GM18520 (cell line): Measurements from ENCODE around the gene NDUFB1.

ENCODE experiments used
- ATAC-seq: cut with Tn5 transposase; IDR thresholded peaks from one replicate; pipeline ENCODE4 v1.9.1; 2021; ENCODE audit not compliant: unreplicated experiment

The NDUFB1 gene

DNA sequence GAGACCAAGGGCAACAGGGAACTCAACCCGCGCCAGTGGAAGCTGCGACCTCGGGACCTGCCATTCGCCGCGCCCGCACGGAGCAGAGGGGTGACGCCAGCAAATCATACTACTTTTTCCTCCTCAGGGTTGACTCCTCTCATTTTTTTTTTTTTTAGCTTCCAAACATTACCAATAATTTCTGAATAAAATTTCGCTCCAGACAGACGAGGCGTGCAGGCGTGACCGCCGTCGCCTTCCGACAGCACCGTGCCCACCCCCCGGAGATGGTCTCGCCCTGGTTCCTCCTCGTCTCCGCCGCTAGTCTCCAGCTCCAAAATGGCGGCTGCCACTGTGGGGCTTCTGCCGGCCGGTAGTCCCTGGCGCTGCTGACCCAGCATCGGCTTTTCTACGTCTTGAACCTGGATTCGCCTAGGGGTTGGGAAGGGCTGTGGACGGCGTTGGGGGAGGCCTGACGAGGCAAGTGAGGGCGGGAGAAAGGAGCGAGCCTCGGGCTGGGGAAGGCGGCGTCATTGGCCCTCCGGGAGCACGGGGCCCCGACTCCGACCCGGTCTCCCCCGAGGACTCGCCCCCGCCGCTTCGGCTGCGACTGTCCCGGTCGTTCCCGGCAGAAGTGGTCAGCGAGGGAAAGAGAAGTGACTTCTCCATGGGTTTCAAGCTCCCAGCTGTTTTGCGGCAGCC is at the start of gene NDUFB1, which contains the start of gene CPSF2:
NDUFB1 (minus strand) TSS at position 37 of the 681 bp plus-strand sequence. CDS start 4,069 bp downstream, outside the sequence.
CPSF2 (plus strand) TSS at position 300 of the 681 bp plus-strand sequence. CDS start 9,016 bp downstream, outside the sequence.
- ATAC-seq, result peak; percentile 66

DNA sequence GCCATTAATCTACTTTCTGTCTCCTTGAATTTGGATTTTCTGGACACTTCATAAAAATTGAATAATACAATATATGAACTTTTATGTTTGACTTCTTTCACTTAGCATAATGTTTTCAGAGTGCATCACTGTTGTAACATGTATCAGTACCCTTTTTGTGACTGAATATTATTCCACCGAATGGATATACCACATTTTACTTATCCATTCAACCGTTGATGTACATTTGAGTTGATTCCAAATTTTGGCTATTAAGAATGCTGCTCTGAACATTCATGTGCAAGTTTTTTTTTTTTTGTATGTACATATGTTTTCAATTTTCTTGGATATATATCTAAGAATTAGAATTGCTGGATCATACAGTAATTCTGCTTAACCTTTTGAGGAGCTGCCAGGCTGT is 43.5 kb upstream of the NDUFB1 start:
- no peak for ATAC-seq

DNA sequence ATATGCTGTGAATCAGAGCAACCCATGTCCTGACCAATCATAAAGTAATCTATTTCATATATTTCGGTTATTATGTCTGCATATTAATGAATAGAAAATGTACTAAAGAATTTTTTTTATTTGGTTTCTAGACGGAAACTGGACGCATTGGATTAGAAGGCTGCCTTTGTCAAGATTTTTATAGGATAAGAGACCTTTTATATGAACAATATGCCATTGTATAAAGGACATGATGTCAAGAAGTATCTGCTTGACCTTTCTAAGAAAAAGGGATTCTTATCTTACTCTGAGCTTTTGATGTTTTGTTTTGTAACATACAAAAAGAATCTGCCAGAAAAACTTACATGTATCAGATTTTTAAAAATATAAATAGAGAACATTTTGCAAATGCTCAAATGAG is 40.0 kb upstream of the NDUFB1 start:
- ATAC-seq, result no peak

DNA sequence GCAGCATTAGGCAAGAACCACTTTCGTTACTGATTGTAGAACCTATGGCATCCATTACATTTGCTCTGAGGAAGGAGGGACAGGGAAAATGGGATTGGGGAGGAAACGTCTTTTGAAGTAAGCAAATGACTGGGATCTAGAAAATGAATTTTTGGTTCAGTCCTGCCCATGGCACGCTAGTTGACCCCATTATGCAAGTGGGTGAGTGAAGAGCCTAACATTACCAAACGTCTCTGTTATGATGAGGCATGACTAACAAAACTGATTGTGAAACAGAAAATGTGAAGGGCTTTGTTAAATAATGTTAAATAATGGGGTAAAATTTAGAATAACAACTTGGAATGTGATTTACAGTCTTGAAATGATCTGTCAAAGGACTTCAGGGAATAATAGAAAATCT is 39.1 kb upstream of the NDUFB1 start:
- no peak for ATAC-seq

DNA sequence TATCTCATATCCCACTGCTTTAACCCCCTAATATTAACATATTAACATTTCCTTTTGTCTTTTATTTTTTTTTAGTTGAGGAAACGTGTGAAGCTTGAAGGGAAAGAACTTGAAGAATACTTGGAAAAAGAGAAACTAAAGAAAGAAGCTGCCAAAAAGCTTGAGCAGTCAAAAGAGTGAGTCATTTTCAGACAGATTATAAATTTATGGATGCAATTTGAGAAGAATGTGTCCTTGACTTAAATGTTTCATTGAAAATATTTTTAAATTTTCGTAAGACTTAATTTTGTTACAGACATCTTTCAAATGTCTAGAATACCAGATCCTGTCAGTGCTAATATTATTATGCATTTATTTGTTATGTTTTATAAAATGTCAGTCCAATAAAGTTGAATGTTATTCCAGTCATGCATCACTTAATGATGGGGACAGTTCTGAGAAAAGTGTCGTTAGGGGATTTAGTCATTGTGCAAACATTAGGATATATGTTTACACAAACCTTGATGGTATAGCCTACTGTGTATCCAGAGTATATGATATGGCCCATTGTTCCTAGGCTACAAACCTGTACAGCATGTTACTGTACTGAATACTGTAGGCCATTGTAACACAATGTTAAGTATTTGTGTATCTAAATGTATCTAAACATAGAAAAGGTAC is 32.9 kb upstream of the NDUFB1 start:
- no peak for ATAC-seq

DNA sequence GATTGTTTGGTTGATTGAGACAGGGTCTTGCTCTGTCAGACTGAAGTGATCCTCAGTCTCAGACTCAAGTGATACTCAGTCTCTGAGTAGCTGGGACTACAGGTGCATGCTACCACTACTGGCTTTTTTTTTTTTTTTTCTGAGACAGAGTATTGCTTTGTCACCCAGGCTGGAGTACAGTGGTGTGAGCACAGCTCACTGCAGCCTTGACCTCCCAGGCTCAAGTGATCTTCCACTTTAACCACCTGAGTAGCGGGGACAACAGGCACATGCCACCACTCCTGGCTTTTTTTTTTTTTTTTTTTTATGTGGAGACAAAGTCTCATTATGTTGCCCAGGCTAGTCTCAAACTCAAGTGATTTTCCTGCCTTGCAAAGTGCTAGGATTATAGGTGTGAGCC is 32.1 kb upstream of the NDUFB1 start:
- ATAC-seq, result no peak

DNA sequence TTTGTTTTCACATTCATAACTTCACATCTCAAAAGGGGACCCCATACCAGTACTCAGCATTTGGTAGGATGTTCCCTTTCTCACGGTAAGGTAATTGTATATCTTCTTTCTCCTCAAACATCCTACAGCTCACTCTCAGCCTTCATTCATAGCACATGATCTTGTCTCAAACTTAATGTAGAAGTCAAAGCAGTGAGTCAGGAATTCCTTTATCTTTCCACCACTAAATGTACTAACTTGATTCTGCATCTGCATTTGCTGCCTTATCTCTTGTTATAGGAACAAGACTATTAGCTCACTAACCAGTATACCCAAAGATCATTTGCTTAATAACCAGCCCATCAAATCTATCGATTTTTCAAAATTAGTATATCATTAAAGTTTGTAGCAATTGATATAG is 23.2 kb upstream of the NDUFB1 start:
- ATAC-seq, result no peak

DNA sequence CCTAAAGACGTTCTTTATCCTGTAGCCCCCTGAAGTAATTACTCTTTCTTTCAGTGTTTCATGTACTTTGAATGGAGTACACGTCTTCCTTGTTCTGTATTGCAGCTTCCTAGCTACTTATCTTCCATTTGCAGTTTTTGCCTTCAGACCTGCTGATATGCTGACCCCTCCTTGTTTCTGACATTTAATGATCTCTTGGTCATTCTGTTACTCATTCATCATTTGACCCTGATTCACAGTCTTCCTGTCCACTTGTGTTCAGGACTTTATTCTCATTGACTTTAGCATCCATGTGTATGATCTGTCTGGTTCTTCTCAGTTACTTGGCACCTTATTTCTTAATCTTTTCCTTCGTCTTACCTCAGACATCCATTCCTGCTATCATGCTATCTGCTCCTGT is 22.5 kb upstream of the NDUFB1 start:
- no peak for ATAC-seq

DNA sequence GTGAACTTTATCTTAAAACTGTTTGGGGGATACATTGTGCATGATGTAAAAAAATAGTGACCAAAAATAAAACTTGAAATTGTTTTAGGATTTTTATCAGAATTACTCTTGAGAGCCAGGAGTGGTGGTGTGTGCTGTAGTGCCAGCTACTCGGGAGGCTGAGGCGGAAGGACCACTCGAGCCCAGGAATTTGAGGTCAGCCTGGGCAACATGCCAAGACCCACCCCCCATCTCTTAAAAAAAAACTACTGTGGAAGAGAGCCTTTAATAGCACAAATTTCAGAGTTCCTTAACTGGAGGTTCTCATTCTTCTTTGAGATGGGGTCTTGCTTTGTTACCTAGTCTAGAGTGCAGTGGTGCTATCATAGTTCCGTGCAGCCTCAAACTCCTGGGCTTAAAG is 21.8 kb upstream of the NDUFB1 start:
- ATAC-seq, result no peak

DNA sequence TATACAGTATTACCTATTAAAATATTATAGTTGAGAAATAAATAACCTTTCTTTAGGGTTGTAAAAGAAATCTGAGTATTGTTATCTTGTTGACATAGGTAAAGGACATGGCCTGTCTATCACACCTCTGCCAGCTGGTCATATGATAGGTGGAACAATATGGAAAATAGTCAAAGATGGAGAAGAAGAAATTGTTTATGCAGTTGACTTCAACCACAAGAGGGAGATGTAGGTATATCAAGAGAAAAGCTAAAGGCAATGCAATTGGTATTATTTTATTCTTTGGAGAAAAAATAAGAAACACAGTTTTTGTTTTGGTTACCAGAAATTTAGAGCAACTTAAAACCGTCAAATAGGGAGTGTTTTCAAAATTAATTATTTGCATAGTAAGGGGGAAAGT is 13.8 kb upstream of the NDUFB1 start:
- no peak for ATAC-seq

DNA sequence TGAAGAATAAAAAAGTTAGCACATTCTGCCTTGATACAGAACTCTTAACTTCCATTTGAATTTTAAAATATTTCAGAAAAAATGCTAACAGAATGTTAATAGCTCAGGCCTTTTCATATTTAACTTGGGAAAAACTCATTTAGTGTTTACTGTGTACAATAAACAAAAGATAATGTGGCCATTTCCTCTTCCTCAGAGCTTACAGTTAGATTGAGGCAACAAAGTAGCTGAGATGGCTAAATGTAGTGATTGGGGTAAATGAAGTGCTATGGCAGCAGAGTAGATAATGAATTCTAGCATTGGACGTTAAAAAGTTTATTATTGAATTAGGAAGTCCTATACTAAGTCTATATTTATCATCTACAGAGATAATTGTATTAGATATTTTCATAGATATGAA is 12.9 kb upstream of the NDUFB1 start:
- ATAC-seq, result no peak

DNA sequence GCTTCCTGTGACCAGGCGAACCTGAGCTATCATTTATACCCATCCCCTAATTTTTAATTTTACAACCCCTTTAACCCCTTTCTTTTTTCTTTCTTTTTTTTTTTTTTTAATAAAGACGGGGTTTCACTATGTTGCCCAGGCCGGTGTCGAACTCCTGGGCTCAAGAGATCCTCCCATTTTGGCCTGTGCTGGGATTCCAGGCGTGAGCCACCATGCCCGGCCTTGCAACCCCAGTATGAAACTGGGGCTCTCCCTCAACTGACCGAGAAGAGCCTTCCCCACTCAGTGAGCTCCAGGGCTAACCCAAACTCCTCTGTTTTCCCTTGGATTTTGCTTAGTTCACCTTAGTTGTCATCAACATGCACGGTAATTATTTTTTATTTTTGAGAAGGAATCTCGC is 1.3 kb upstream of the NDUFB1 start:
- ATAC-seq, result no peak

DNA sequence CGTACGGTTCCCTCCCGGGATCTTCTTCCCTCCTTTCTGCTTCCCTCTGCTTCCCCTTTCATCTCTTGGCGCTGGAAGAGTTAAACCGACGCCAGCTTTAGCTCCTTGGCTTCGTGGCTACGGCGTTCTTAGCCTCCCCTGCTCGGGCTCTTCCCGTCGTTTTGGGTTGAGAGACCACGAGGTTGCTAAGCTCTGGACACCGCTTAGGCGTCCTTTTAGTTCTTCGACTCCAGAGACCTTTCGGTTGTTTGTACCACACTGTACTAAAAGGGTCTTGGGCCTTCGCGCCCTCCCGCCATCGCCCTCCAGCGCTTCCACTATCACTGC is 808 bp upstream of the NDUFB1 start:
- no peak for ATAC-seq

DNA sequence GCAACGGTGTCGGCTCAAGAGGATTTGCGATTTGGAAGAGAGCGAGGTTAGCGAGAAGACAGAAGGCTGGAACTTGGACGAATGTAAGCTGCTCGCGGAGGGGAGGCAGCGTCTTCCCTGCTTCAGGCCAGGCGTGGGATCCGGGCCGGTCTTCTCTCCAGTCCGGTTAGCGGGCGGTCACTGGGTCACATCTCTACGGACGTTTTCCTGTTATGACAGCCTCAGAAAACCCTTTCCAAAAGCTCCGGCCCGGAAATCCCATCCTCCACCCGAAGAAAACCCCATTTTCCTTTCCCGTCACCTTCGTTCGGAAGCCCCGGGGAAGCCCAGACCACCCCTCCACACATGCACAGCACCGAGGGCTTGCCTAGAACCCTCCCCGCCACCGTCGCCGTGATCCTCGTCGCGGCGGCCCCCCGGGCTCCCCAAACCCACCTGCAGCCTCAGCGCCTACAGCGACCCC is 268 bp downstream of the NDUFB1 start:
- ATAC-seq, result no peak

DNA sequence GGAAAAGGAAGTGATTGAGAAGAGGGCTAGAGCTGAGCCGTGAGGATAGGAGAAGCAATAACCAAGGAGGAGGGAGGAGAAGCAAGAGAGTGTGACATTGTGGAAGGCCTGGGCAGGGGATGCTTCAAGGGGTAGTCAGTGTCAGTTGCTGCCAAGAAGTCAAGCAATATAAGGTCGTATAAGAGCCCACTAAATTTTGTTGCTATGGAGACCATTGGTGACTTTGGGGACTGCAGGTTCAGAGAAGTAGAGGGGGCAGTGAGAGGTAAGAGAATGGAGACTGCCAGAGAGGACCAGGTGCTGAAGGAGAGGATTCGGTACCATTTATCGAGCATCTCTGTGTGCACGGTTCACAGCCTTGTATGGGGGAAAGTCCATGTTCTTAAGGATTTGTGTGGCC is 12.0 kb downstream of the NDUFB1 start:
- no peak for ATAC-seq

DNA sequence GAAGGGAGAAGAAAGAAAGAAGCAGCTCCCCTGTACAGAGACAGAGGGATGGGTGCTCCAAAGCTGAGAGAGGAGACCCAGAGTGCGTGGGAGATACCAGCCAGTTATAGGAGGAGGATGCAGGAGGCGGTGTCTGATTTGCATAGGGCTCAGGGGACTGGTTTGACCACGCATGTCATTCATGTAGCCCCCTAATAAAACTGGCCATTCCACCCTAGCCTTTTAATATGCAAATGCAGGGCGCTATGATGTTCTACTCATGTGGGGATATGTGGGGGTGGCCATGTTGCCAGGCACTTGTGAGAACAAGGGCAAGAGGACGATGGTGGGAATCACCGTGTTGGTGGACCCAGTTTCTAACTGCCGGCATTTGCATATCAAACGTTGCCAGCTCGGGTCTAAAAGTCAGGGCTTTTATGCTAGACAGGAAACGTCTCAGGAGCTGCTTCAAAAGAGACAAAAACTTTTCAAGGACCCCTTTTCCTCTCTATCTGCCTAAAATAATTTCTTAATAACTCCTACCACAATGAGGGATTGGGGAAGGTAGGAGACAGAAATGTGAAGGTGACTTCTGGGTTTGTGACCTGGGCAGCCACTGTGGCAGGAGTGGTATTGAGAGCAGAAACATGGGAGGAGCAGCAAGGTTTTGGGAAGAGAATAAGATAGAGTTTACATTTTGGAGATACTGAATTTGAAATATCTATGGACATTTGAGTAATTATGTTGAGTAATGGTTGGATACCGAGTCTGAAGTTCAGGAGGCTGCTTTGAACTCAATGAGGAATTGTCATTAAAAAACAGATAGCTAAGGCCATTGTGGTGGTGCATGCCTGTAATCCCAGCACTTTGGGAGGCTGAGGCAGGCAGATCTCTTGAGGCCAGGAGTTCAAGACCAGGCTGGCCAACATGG is 12.9 kb downstream of the NDUFB1 start:
- ATAC-seq, result no peak

DNA sequence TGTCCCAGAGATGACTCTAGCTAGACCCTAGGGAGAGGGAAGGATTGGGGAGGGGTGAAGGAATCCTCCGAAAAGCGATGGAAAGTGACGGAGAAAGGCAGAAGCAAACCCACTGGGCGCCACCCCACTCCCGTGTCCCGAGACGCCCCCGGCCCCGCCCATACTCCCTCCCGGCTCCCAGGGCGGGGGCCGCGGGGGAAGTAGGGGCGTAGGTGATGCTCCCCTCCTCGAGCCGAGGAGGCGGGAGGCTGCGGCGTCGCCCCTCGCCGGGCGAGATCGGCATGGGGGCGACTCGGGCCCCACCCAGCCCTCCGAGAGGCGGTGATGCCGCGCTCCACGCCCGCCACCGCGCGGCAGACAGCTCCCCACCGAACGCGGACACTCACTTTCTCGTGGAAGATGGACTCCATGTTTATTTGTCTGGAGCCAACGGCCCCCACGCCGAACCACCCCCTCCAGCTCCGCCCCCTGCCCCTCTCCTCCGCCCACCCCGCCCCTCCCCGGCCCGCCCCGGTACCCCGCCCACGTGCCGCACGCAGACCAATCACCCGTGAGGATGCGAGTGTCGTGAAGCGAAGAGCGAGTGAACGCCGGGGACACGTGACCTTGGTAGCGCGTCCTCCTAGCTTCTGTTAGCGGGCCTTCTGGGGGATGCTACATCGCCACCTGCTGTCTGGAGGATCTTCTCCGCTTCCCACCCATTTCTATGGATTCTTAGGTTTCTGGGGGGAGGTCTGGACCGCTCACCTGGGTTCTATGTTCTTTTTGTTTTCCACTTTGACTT is 15.2 kb downstream of the NDUFB1 start, which contains the start of gene ATXN3:
ATXN3 (minus strand) TSS at position 440 of the 784 bp plus-strand sequence; CDS start at position 410, 30 bp downstream.
- peak; percentile 72 for ATAC-seq

DNA sequence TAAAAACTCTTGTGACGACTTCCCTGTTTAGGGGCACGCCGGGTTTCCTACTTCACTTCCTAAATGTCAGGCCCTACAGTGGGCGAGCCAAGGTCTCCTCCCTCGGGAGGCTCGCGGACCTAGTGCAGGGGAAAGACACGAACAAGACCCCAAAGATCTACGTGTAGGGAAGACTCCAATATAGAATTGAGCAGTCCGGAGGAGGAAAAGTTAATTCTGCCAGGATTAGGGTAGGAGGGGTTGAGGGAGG is 15.7 kb downstream of the NDUFB1 start:
- ATAC-seq, result no peak

DNA sequence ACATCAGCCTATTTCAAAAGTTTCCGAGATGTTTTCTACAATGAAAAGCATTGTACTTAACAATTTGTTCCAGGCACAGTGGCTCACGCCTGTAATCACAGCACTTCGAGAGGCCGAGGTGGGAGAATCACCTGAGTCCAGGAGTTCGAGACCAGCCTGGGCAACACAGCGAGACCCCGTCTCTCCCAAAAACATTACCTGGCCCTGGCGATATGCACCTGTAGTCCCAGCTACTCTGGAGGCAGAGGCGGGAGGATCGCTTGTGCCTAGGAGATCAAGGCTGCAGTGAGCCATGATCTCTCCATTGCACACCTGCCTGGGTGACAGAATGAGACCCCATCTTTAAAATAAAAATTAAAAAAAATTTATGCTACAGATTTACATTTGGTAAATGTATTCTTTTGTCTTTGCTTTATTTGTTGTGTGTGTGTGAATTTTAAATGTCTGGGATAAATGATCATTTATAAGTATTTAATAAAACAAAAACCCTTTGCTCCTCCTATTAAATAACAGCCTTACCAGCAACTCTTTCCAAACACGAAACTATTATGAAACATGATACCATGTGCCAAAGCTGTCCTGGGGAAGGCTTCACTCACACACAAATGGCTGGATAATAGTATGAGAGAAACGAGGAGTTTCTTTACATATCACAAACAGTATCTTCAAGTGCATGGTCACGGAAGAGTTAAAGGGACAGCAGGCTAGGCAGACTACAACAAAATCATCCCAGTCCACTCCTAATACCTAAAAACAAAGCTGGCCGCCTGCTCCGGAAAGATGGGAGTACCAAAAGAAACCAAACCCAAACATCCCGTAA is 16.2 kb downstream of the NDUFB1 start:
- no peak for ATAC-seq

DNA sequence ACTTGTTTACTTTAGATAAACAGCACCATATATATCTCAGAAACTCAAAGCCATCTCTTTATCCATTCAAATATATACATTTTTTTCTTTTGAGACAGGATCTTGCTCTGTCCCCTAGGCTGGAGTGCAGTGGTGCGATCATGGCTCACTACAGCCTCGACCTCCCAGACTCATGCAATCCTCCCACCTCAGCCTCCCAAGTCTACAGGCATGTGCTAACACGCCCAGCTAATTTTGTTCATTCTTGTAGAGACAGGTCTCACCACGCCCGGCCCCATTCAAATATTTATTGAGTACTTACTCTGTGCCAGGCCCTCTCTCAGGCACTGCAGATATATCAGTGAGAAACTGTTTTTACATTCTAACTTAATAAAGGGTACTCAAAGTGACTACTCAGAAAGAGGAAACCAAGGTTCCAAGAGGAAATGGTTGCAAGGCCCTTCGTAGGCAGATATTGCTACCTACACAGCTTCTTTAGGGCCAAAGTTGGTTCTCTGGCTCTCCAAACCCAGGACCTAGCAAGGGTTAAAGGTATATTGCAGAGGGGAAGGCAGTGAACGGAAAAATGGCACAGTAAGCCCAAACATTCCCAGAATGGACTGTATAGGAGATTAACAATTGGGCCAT is 18.0 kb downstream of the NDUFB1 start:
- no peak for ATAC-seq
